ENCODE results near the gene GIPR. TPM values are rescaled to one million over a fixed set of nuclear protein-coding genes. Genes with fewer than 3 reads are reported as not detected.

Gene GIPR
- total and polyA plus RNA-seq, 10 donors, result 0.49 to 7.5 (median 3.0) TPM

- H3K27ac ChIP-seq, result peak overlapping the region in 6 of 8 donors; percentile 17 to 76 (median 49)
- TF ChIP-seq POLR2A (IDR thresholded peaks at IDR 0.05) (no peak), POLR2AphosphoS5 (IDR thresholded peaks at IDR 0.05) (peak in 1 of 3 donors; percentile 42)
- TF ChIP-seq, protein P1, sequence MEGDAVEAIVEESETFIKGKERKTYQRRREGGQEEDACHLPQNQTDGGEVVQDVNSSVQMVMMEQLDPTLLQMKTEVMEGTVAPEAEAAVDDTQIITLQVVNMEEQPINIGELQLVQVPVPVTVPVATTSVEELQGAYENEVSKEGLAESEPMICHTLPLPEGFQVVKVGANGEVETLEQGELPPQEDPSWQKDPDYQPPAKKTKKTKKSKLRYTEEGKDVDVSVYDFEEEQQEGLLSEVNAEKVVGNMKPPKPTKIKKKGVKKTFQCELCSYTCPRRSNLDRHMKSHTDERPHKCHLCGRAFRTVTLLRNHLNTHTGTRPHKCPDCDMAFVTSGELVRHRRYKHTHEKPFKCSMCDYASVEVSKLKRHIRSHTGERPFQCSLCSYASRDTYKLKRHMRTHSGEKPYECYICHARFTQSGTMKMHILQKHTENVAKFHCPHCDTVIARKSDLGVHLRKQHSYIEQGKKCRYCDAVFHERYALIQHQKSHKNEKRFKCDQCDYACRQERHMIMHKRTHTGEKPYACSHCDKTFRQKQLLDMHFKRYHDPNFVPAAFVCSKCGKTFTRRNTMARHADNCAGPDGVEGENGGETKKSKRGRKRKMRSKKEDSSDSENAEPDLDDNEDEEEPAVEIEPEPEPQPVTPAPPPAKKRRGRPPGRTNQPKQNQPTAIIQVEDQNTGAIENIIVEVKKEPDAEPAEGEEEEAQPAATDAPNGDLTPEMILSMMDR (IDR thresholded peaks at IDR 0.05 in 8 of 11, conservative IDR thresholded peaks at IDR 0.05 in 3 of 11), result no peak
- H3K9me3 ChIP-seq, result no peaks in the 10 kb centered on the region
- peaks cover 0 to 46% (median 14%) of the 10 kb centered on the region in 7 donors for H3K27me3 ChIP-seq (replicated peaks in 1 of 7)
- no peaks in the 10 kb centered on the region for H3K36me3 ChIP-seq
- WGBS, 5 donors, result 1% methylated on average over 27 of the region's 27 CpGs
- DNase-seq, result peak; percentile 92
- H3K4me1 ChIP-seq, result peaks cover 22 to 55% (median 46%) of the 10 kb centered on the region in 6 donors
- H3K4me3 ChIP-seq, result peak overlapping the region in 7 of 8 donors; percentile 25 to 75 (median 44)
- intact Hi-C loops (cut with DNase I; ENCODE audit: low total_unique reads), result no loop called here
Measured at GRCh38 chr19:45645631-45646344, 22.2 kb upstream of the GIPR start.

DNA sequence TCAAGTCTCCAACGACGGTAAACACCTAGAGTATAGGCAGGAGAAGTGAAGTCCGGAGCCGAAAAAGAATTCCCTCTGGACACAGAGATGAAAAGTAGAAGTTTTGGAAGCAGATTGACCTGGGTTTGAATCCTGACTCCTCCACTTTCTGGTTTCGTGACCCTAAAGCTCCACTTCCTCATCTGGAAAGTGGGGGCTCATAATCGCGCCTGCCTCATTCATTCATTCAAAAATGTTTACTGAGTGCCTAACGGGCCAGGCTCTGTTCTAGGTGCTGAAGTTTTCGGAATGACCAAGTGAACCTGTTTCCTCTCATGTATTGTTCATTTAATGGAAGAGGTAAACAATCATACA, 21.7 kb upstream of the GIPR start:
- peaks cover 17 to 50% (median 41%) of the 10 kb centered on the region in 6 donors for H3K4me1 ChIP-seq
- no peaks in the 10 kb centered on the region for H3K36me3 ChIP-seq
- WGBS, 5 donors, result 6 to 13% (median 10%) methylated on average over 8 to 9 of the region's 9 CpGs
- H3K27me3 ChIP-seq (replicated peaks in 1 of 7), result peaks cover 0 to 46% (median 14%) of the 10 kb centered on the region in 7 donors
- H3K9me3 ChIP-seq, result no peaks in the 10 kb centered on the region
- TF ChIP-seq POLR2AphosphoS5 (IDR thresholded peaks at IDR 0.05) (no peak), POLR2A (IDR thresholded peaks at IDR 0.05) (no peak)
- TF ChIP-seq, protein P1 (IDR thresholded peaks at IDR 0.05 in 8 of 11, conservative IDR thresholded peaks at IDR 0.05 in 3 of 11), result no peak
- no peak for DNase-seq
- intact Hi-C loops (cut with DNase I; ENCODE audit: low total_unique reads), result no loop called here
- peak overlapping the region in 3 of 8 donors; percentile 43 to 76 (median 70) for H3K27ac ChIP-seq
- peak overlapping the region in 6 of 8 donors; percentile 28 to 75 (median 44) for H3K4me3 ChIP-seq

DNA sequence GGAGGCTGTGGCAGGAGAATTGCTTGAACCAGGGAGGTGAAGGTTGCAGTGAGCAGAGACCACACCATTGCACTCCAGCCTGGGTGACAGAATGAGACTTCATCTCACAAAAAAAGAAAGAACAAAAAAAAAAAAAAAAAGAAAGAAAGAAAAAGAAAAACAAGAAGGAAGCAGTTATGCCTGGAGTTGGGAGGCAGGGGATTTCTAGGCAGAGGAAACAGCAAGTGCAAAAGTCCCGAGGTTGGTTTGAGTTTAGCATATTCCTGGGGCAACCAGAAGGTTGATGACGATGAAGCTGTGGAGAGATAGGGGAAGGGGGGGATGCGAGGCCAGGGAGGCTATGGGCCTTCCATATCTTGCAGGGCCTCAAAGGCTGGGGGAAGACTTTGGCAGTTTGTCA, 17.3 kb upstream of the GIPR start:
- Histone ChIP-seq H3K27ac (no peak overlapping the region), H3K4me1 (peaks cover 0 to 9% (median 8%) of the 10 kb centered on the region in 6 donors), H3K4me3 (no peak overlapping the region), H3K27me3 (replicated peaks in 1 of 7) (peaks cover 0 to 21% (median 7%) of the 10 kb centered on the region in 7 donors), H3K9me3 (no peaks in the 10 kb centered on the region), H3K36me3 (no peaks in the 10 kb centered on the region)
- TF ChIP-seq, protein P1 (IDR thresholded peaks at IDR 0.05 in 8 of 11, conservative IDR thresholded peaks at IDR 0.05 in 3 of 11), result no peak
- TF ChIP-seq POLR2AphosphoS5 (IDR thresholded peaks at IDR 0.05), result no peak
- TF ChIP-seq POLR2A (IDR thresholded peaks at IDR 0.05), result no peak
- no peak for DNase-seq
- 43 to 76% (median 50%) methylated on average over 3 of the region's 3 CpGs for WGBS, 5 donors
- intact Hi-C loops (cut with DNase I; ENCODE audit: low total_unique reads), result no loop called here

GRCh38 chr19:45653634-45654033, 14.4 kb upstream of the GIPR start:
- DNase-seq, result no peak
- TF ChIP-seq POLR2AphosphoS5 (IDR thresholded peaks at IDR 0.05), result no peak
- TF ChIP-seq, protein P1 (IDR thresholded peaks at IDR 0.05 in 8 of 11, conservative IDR thresholded peaks at IDR 0.05 in 3 of 11), result no peak
- no peak for TF ChIP-seq POLR2A (IDR thresholded peaks at IDR 0.05)
- 47 to 77% (median 63%) methylated on average over 5 of the region's 5 CpGs for WGBS, 5 donors
- H3K27ac ChIP-seq, result no peak overlapping the region
- no peaks in the 10 kb centered on the region for H3K36me3 ChIP-seq
- intact Hi-C loops (cut with DNase I; ENCODE audit: low total_unique reads), result no loop called here
- H3K9me3 ChIP-seq, result no peaks in the 10 kb centered on the region
- H3K27me3 ChIP-seq (replicated peaks in 1 of 7), result peaks cover 0 to 7% (median 0%) of the 10 kb centered on the region in 7 donors
- H3K4me1 ChIP-seq, result no peaks in the 10 kb centered on the region
- no peak overlapping the region for H3K4me3 ChIP-seq
